Kidney epithelial cell (primary cell): ENCODE measurements around the gene SERTM2. TPM values are rescaled to one million over a fixed set of nuclear protein-coding genes. Genes with fewer than 3 reads are reported as not detected.
"Not testable (repeated sequence)": the region's sequence is repeated elsewhere in the genome, so short reads cannot be mapped to it uniquely, and the experiment has no call there.

ENCODE experiments used
- DNase-seq: peaks from one replicate; pipeline ENCODE4 v3.0.0-alpha.2; 2010; ENCODE audit warnings: low read depth
- H3K27me3 ChIP-seq: 2 replicates; pipeline ENCODE4 v1.6.0; 2011; ENCODE audit warnings: low read length; ENCODE audit not compliant: control insufficient read depth, insufficient read depth
- H3K36me3 ChIP-seq: 2 replicates; pipeline ENCODE4 v1.5.1; 2011; ENCODE audit warnings: low read length; ENCODE audit not compliant: control insufficient read depth, insufficient read depth
- H3K4me3 ChIP-seq: 2 replicates; pipeline ENCODE4 v1.5.1; 2011; ENCODE audit warnings: low read depth, mild to moderate bottlenecking, control low read depth, low read length
- CTCF ChIP-seq: IDR thresholded peaks from 2 replicates; pipeline ENCODE4 v1.5.1; 2011; ENCODE audit warnings: mild to moderate bottlenecking, moderate library complexity, low read length, control low read depth, inconsistent platforms; ENCODE audit not compliant: insufficient read depth, poor library complexity, severe bottlenecking
- total RNA-seq: library from RNA; depleted of rRNA; stranded (reverse); fragments of >200 nt; gene quantifications from 2 replicates; pipeline ENCODE4 v1.2.3, GENCODE V29; 2015

Gene SERTM2
- total RNA-seq, 1 donor from 2014 or later, result not detected

GRCh38 chrX:111520506-111520905 lies 9.1 kb downstream of the SERTM2 start:
- peaks cover 2% of the 10 kb centered on the region for H3K27me3 ChIP-seq
- no peak for TF ChIP-seq CTCF
- no peak overlapping the region for H3K4me3 ChIP-seq
- H3K36me3 ChIP-seq, result no peaks in the 10 kb centered on the region
- DNase-seq, result no peak

- peaks cover 2% of the 10 kb centered on the region for H3K27me3 ChIP-seq
- H3K36me3 ChIP-seq, result no peaks in the 10 kb centered on the region
- no peak for DNase-seq
- no peak for TF ChIP-seq CTCF
- H3K4me3 ChIP-seq, result no peak overlapping the region
These were observed 9.7 kb downstream of the SERTM2 start for GRCh38 chrX:111521169-111521568.

- Histone ChIP-seq H3K36me3 (no peaks in the 10 kb centered on the region), H3K4me3 (no peak overlapping the region)
- no peak for TF ChIP-seq CTCF
These were observed 31.8 kb downstream of the SERTM2 start for GRCh38 chrX:111543212-111543741.

GRCh38 chrX:111549235-111549634 lies 37.8 kb downstream of the SERTM2 start:
- not testable (repeated sequence) for H3K27me3 ChIP-seq, H3K36me3 ChIP-seq, DNase-seq, H3K4me3 ChIP-seq

More at GRCh38 chrX:111543212-111543741, 31.8 kb downstream of the SERTM2 start:
- H3K27me3 ChIP-seq, result no peaks in the 10 kb centered on the region
- no peak for DNase-seq

- Histone ChIP-seq H3K27me3 (no peaks in the 10 kb centered on the region), H3K36me3 (no peaks in the 10 kb centered on the region), H3K4me3 (no peak overlapping the region)
- DNase-seq, result no peak
- TF ChIP-seq CTCF, result no peak
These were observed 44.0 kb downstream of the SERTM2 start for GRCh38 chrX:111555406-111555958.

GRCh38 chrX:111560801-111561200 lies 49.4 kb downstream of the SERTM2 start:
- no peak for TF ChIP-seq CTCF
- Histone ChIP-seq H3K27me3 (peaks cover 2% of the 10 kb centered on the region), H3K4me3 (no peak overlapping the region), H3K36me3 (no peaks in the 10 kb centered on the region)
- DNase-seq, result no peak
